Measurements from ENCODE around the gene SFMBT2.
"Not testable (repeated sequence)": the region's sequence is repeated elsewhere in the genome, so short reads cannot be mapped to it uniquely, and the experiment has no call there.

Gene SFMBT2

GRCh38 chr10:7403620-7404019 is 7.2 kb downstream of the SFMBT2 start:
- in situ Hi-C loops (cut with MboI; ENCODE audit: low sequenced_read_pairs) = no loop called here

- in situ Hi-C loops (cut with MboI; ENCODE audit: low sequenced_read_pairs) = no loop called here
These were observed 9.1 kb downstream of the SFMBT2 start for GRCh38 chr10:7401782-7402181.

GRCh38 chr10:7401156-7401555 is 9.7 kb downstream of the SFMBT2 start:
- in situ Hi-C loops (cut with MboI; ENCODE audit: low sequenced_read_pairs) = no loop called here

- in situ Hi-C loops (cut with MboI; ENCODE audit: low sequenced_read_pairs) = no loop called here
These were observed 10.6 kb downstream of the SFMBT2 start for GRCh38 chr10:7400068-7400715.

- in situ Hi-C loops (cut with MboI; ENCODE audit: low sequenced_read_pairs) = no loop called here
These were observed 11.3 kb downstream of the SFMBT2 start for GRCh38 chr10:7399533-7399932.

GRCh38 chr10:7397049-7398035 is 13.5 kb downstream of the SFMBT2 start:
- in situ Hi-C loops (cut with MboI; ENCODE audit: low sequenced_read_pairs) = no loop called here

- in situ Hi-C loops (cut with MboI; ENCODE audit: low sequenced_read_pairs) = not testable (repeated sequence)
These were observed 18.5 kb downstream of the SFMBT2 start for GRCh38 chr10:7392301-7392700.

GRCh38 chr10:7391748-7392147 is 19.1 kb downstream of the SFMBT2 start:
- in situ Hi-C loops (cut with MboI; ENCODE audit: low sequenced_read_pairs) = no loop called here

GRCh38 chr10:7390689-7391110 is 20.1 kb downstream of the SFMBT2 start:
- in situ Hi-C loops (cut with MboI; ENCODE audit: low sequenced_read_pairs) = not testable (repeated sequence)

- in situ Hi-C loops (cut with MboI; ENCODE audit: low sequenced_read_pairs) = no loop called here
These were observed 21.0 kb downstream of the SFMBT2 start for GRCh38 chr10:7389844-7390243.

- in situ Hi-C loops (cut with MboI; ENCODE audit: low sequenced_read_pairs) = no loop called here
These were observed 21.5 kb downstream of the SFMBT2 start for GRCh38 chr10:7389346-7389745.

- in situ Hi-C loops (cut with MboI; ENCODE audit: low sequenced_read_pairs) = no loop called here
These were observed 22.2 kb downstream of the SFMBT2 start for GRCh38 chr10:7388602-7389001.

GRCh38 chr10:7388149-7388548 is 22.7 kb downstream of the SFMBT2 start:
- in situ Hi-C loops (cut with MboI; ENCODE audit: low sequenced_read_pairs) = not testable (repeated sequence)

- in situ Hi-C loops (cut with MboI; ENCODE audit: low sequenced_read_pairs) = no loop called here
These were observed 25.7 kb downstream of the SFMBT2 start for GRCh38 chr10:7385114-7385513.

GRCh38 chr10:7383442-7383841 is 27.4 kb downstream of the SFMBT2 start:
- in situ Hi-C loops (cut with MboI; ENCODE audit: low sequenced_read_pairs) = no loop called here

- in situ Hi-C loops (cut with MboI; ENCODE audit: low sequenced_read_pairs) = no loop called here
These were observed 30.1 kb downstream of the SFMBT2 start for GRCh38 chr10:7380704-7381241.

GRCh38 chr10:7378602-7379403 is 32.0 kb downstream of the SFMBT2 start:
- in situ Hi-C loops (cut with MboI; ENCODE audit: low sequenced_read_pairs) = no loop called here

- in situ Hi-C loops (cut with MboI; ENCODE audit: low sequenced_read_pairs) = no loop called here
These were observed 33.1 kb downstream of the SFMBT2 start for GRCh38 chr10:7377614-7378248.

GRCh38 chr10:7374795-7375194 is 36.0 kb downstream of the SFMBT2 start:
- in situ Hi-C loops (cut with MboI; ENCODE audit: low sequenced_read_pairs) = no loop called here

GRCh38 chr10:7373039-7373438 is 37.8 kb downstream of the SFMBT2 start:
- in situ Hi-C loops (cut with MboI; ENCODE audit: low sequenced_read_pairs) = no loop called here
